H9 (cell line): ENCODE results near the gene WDR74. TPM values are rescaled to one million over a fixed set of nuclear protein-coding genes. Genes with fewer than 3 reads are reported as not detected.
A peak's percentile ranks its signal among the peaks of the same experiment; 100 is the strongest.

ENCODE experiments used
- DNase-seq: peaks from one replicate; pipeline ENCODE4 v3.0.0-alpha.2; 2017
- H2AFZ ChIP-seq: one replicate; pipeline ENCODE4 v1.6.1; 2013; ENCODE audit warnings: mild to moderate bottlenecking, low read length, control low read depth, moderate library complexity
- H2AK5ac ChIP-seq: 2 replicates; pipeline ENCODE4 v1.6.1; 2013; ENCODE audit warnings: low read length, control low read depth, mixed read lengths; ENCODE audit not compliant: insufficient read length
- H2BK120ac ChIP-seq: one replicate; pipeline ENCODE4 v1.6.1; 2013; ENCODE audit warnings: low read depth, mild to moderate bottlenecking, low read length, control low read depth, inconsistent platforms; ENCODE audit not compliant: poor library complexity, severe bottlenecking
- H2BK12ac ChIP-seq: 2 replicates; pipeline ENCODE4 v1.6.1; 2013; ENCODE audit warnings: low read length, control low read depth, mixed read lengths, low read depth; ENCODE audit not compliant: insufficient read length
- H2BK15ac ChIP-seq: 2 replicates; pipeline ENCODE4 v1.6.1; 2013; ENCODE audit warnings: low read depth, low read length, control low read depth
- H2BK20ac ChIP-seq: one replicate; pipeline ENCODE4 v1.6.1; 2013; ENCODE audit warnings: low read depth, mild to moderate bottlenecking, low read length, control low read depth, inconsistent platforms; ENCODE audit not compliant: poor library complexity, severe bottlenecking
- H2BK5ac ChIP-seq: 2 replicates; pipeline ENCODE4 v1.6.1; 2013; ENCODE audit warnings: low read length, control low read depth, mixed read lengths; ENCODE audit not compliant: insufficient read length
- H3K14ac ChIP-seq: 2 replicates; pipeline ENCODE4 v1.6.1; 2013; ENCODE audit warnings: low read length, control low read depth; ENCODE audit not compliant: insufficient read depth
- H3K18ac ChIP-seq: 2 replicates; pipeline ENCODE4 v1.6.1; 2013; ENCODE audit warnings: low read depth, mild to moderate bottlenecking, mixed read lengths, low read length, control low read depth; ENCODE audit not compliant: insufficient read length
- H3K23ac ChIP-seq: 2 replicates; pipeline ENCODE4 v1.6.1; 2013; ENCODE audit warnings: low read length, control low read depth, mixed read lengths, low read depth; ENCODE audit not compliant: insufficient read length
- H3K23me2 ChIP-seq: 2 replicates; pipeline ENCODE4 v1.6.1; 2013; ENCODE audit warnings: low read depth, mild to moderate bottlenecking, mixed read lengths, low read length, control low read depth; ENCODE audit not compliant: insufficient read length, poor library complexity, severe bottlenecking
- H3K27ac ChIP-seq: 2 replicates; pipeline ENCODE4 v1.5.1; 2013; ENCODE audit warnings: low read length, control low read depth, mixed read lengths, low read depth; ENCODE audit not compliant: insufficient read length
- H3K27me3 ChIP-seq: 2 replicates; pipeline ENCODE4 v1.6.1; 2013; ENCODE audit warnings: low read length, control low read depth, inconsistent platforms; ENCODE audit not compliant: insufficient read depth
- H3K4ac ChIP-seq: 2 replicates; pipeline ENCODE4 v1.6.1; 2013; ENCODE audit warnings: low read depth, mild to moderate bottlenecking, control low read depth, inconsistent platforms, low read length, moderate library complexity
- H3K4me1 ChIP-seq: 2 replicates; pipeline ENCODE4 v1.6.1; 2013; ENCODE audit warnings: low read length, control low read depth, inconsistent platforms; ENCODE audit not compliant: insufficient read depth
- H3K4me2 ChIP-seq: 2 replicates; pipeline ENCODE4 v1.6.1; 2013; ENCODE audit warnings: low read length, control low read depth, mixed read lengths; ENCODE audit not compliant: insufficient read length, insufficient read depth
- H3K56ac ChIP-seq: 2 replicates; pipeline ENCODE4 v1.6.1; 2013; ENCODE audit warnings: low read depth, mild to moderate bottlenecking, mixed read lengths, low read length, control low read depth; ENCODE audit not compliant: insufficient read length
- H3K79me1 ChIP-seq: 2 replicates; pipeline ENCODE4 v1.6.1; 2013; ENCODE audit warnings: low read depth, mild to moderate bottlenecking, moderate library complexity, low read length, control low read depth, inconsistent platforms; ENCODE audit not compliant: insufficient read depth, poor library complexity, severe bottlenecking
- H3K79me2 ChIP-seq: 2 replicates; pipeline ENCODE4 v1.6.1; 2013; ENCODE audit warnings: low read length, control low read depth, inconsistent platforms; ENCODE audit not compliant: insufficient read depth
- H3K9ac ChIP-seq: 2 replicates; pipeline ENCODE4 v1.6.1; 2013; ENCODE audit warnings: low read length, control low read depth, mixed read lengths; ENCODE audit not compliant: insufficient read length; ENCODE audit errors: extremely low read depth
- H3K9me3 ChIP-seq: one replicate; pipeline ENCODE4 v1.6.1; 2013; ENCODE audit warnings: low read depth, low read length, inconsistent platforms; ENCODE audit not compliant: control insufficient read depth
- H3T11ph ChIP-seq: one replicate; pipeline ENCODE4 v1.6.1; 2013; ENCODE audit warnings: mild to moderate bottlenecking, low read length, control low read depth, inconsistent platforms
- H4K20me1 ChIP-seq: one replicate; pipeline ENCODE4 v1.6.1; 2013; ENCODE audit not compliant: control insufficient read depth, insufficient read length, insufficient read depth
- H4K5ac ChIP-seq: 2 replicates; pipeline ENCODE4 v1.6.1; 2013; ENCODE audit warnings: low read depth, mild to moderate bottlenecking, mixed read lengths, low read length, control low read depth; ENCODE audit not compliant: insufficient read length
- H4K8ac ChIP-seq: replicated peaks from 2 replicates; pipeline ENCODE4 v1.6.1; 2013; ENCODE audit warnings: low read length, control low read depth, mixed read lengths, low read depth; ENCODE audit not compliant: insufficient read length
- H4K91ac ChIP-seq: 2 replicates; pipeline ENCODE4 v1.6.1; 2013; ENCODE audit warnings: low read depth, mild to moderate bottlenecking, moderate library complexity, mixed read lengths, low read length, control low read depth; ENCODE audit not compliant: insufficient read length
- H3K27ac Mint-ChIP-seq, 3 experiments: 2 replicates in 2 of 3; 3 replicates in 1 of 3; pipeline ENCODE4 v1.8.0; 2020 to 2021; ENCODE audit warnings: mixed read lengths in 3 of 3, mild to moderate bottlenecking in 1 of 3, moderate library complexity in 1 of 3
- H3K27me3 Mint-ChIP-seq: 2 replicates; pipeline ENCODE4 v1.8.0; 2021; ENCODE audit warnings: low read depth, mild to moderate bottlenecking, moderate library complexity, mixed read lengths
- H3K36me3 Mint-ChIP-seq, 3 experiments: 2 replicates in 2 of 3; 3 replicates in 1 of 3; pipeline ENCODE4 v1.8.0; 2020 to 2021; ENCODE audit warnings: low read depth in 3 of 3, mixed read lengths in 3 of 3; ENCODE audit not compliant: insufficient read depth in 1 of 3
- H3K4me1 Mint-ChIP-seq, 2 experiments: 2 replicates each; pipeline ENCODE4 v1.8.0; 2020; ENCODE audit warnings: mixed read lengths in 2 of 2
- H3K4me3 Mint-ChIP-seq, 2 experiments: 2 replicates in 1 of 2; 3 replicates in 1 of 2; pipeline ENCODE4 v1.8.0; 2020 to 2021; ENCODE audit warnings: mild to moderate bottlenecking in 2 of 2, mixed read lengths in 2 of 2, moderate library complexity in 1 of 2
- H3K9me3 Mint-ChIP-seq, 2 experiments: 2 replicates in 1 of 2; 3 replicates in 1 of 2; pipeline ENCODE4 v1.8.0; 2020; ENCODE audit warnings: mild to moderate bottlenecking in 2 of 2, mixed read lengths in 2 of 2, moderate library complexity in 1 of 2
- CTCF ChIP-seq: fragments of 200-600 bp; sonication (generic); conservative IDR thresholded peaks from 3 replicates; pipeline ENCODE4 v1.8.0; 2021; ENCODE audit warnings: antibody characterized with exemption, mild to moderate bottlenecking
- WGBS: extraction: QIAGEN DNeasy Blood & Tissue Kit; methylation state at CpG from one replicate; pipeline ENCODE4 v1.1.7; 2013; ENCODE audit warnings: missing lambda C conversion rate, low lambda C conversion rate, mixed read lengths; ENCODE audit not compliant: insufficient read length; ENCODE audit errors: extremely low coverage; 5-methylcytosine and 5-hydroxymethylcytosine counted together
- total RNA-seq: library from RNA; stranded (reverse); gene quantifications from 2 replicates; pipeline ENCODE4 v1.2.1, GENCODE V29; 2021

Gene WDR74
- total RNA-seq, 1 experiment from 2014 or later, result 121 TPM

- no peak overlapping the region for H3K56ac ChIP-seq
- H2AFZ ChIP-seq, result no peak overlapping the region
- no peaks in the 10 kb centered on the region for H3K9me3 ChIP-seq
- H3K9me3 Mint-ChIP-seq, result no peaks in the 10 kb centered on the region
- no peak overlapping the region for H2BK120ac ChIP-seq
- no peak overlapping the region for H2BK15ac ChIP-seq
- no peak overlapping the region for H3K4ac ChIP-seq
- H3K4me1 Mint-ChIP-seq, result peaks cover 19 to 20% of the 10 kb centered on the region in 2 experiments
- no peak overlapping the region for H2BK12ac ChIP-seq
- H3K4me1 ChIP-seq, result no peaks in the 10 kb centered on the region
- no peak overlapping the region for H3T11ph ChIP-seq
- H3K18ac ChIP-seq, result no peak overlapping the region
- peaks cover 30 to 48% (median 39%) of the 10 kb centered on the region in 3 experiments; a peak in 6 of 7 replicates for H3K36me3 Mint-ChIP-seq
- H3K27me3 Mint-ChIP-seq, result no peaks in the 10 kb centered on the region; the same call in 1 of the 2 replicates
- H3K14ac ChIP-seq, result no peak overlapping the region
- peaks cover 6% of the 10 kb centered on the region; the same call in 1 of the 2 replicates for H3K79me2 ChIP-seq
- no peak overlapping the region for H3K23ac ChIP-seq
- no peak overlapping the region for H2BK20ac ChIP-seq
- H3K4me3 Mint-ChIP-seq, result peak overlapping the region; percentile 96 to 99
- no peaks in the 10 kb centered on the region for H3K27me3 ChIP-seq
- DNase-seq, result no peak
- H4K91ac ChIP-seq, result no peak overlapping the region
- H3K27ac ChIP-seq, result no peak overlapping the region
- H3K4me2 ChIP-seq, result peak overlapping the region; percentile 74
- peaks cover 9% of the 10 kb centered on the region for H3K23me2 ChIP-seq
- TF ChIP-seq CTCF, result no peak
- peak overlapping the region; percentile 55 to 95 (median 80); a peak in 3 of 7 replicates for H3K27ac Mint-ChIP-seq
- no CpG with 5 or more reads among the region's 14 CpGs for WGBS
- no peak overlapping the region for H4K5ac ChIP-seq
- peak overlapping the region; percentile 54 for H3K9ac ChIP-seq
- H2AK5ac ChIP-seq, result no peak overlapping the region
- H4K8ac ChIP-seq, result no peak overlapping the region
- H3K79me1 ChIP-seq, result peaks cover 2% of the 10 kb centered on the region
- no peaks in the 10 kb centered on the region for H4K20me1 ChIP-seq
- no peak overlapping the region for H2BK5ac ChIP-seq
Observed at GRCh38 chr11:62804310-62805075, 34.9 kb downstream of the WDR74 start.
